ENCODE measurements around the gene SLC4A1.

The SLC4A1 gene

GRCh38 chr17:44267818-44268490 lies at the start of gene SLC4A1:
Gene SLC4A1 (minus strand): TSS chr17:44268135. CDS start chr17:44262866, 5,269 bp downstream.
- DNase-seq = no peak

- no peak for DNase-seq
These were observed 49.6 kb upstream of the SLC4A1 start for GRCh38 chr17:44317545-44317944.

- DNase-seq = no peak
These were observed 48.1 kb upstream of the SLC4A1 start for GRCh38 chr17:44315760-44316731.

- DNase-seq = no peak
These were observed 47.1 kb upstream of the SLC4A1 start for GRCh38 chr17:44314869-44315661.

- no peak for DNase-seq
These were observed 46.6 kb upstream of the SLC4A1 start for GRCh38 chr17:44314524-44314868.

- DNase-seq = no peak
These were observed 46.1 kb upstream of the SLC4A1 start for GRCh38 chr17:44314031-44314430.

GRCh38 chr17:44312396-44313104 lies 44.6 kb upstream of the SLC4A1 start:
- no peak for DNase-seq

- no peak for DNase-seq
These were observed 43.7 kb upstream of the SLC4A1 start for GRCh38 chr17:44311562-44312181.

- no peak for DNase-seq
These were observed 42.9 kb upstream of the SLC4A1 start for GRCh38 chr17:44310609-44311376.

- DNase-seq = no peak
These were observed 42.3 kb upstream of the SLC4A1 start for GRCh38 chr17:44310188-44310587.

GRCh38 chr17:44309472-44309871 lies 41.5 kb upstream of the SLC4A1 start:
- DNase-seq = no peak

- DNase-seq = no peak
These were observed 40.9 kb upstream of the SLC4A1 start for GRCh38 chr17:44308865-44309264.

GRCh38 chr17:44308320-44308818 lies 40.4 kb upstream of the SLC4A1 start, which contains the start of gene RUNDC3A:
Gene RUNDC3A (plus strand): TSS chr17:44308601. CDS start chr17:44308833, 232 bp downstream.
- peak; percentile 74 for DNase-seq

- DNase-seq = no peak
These were observed 39.7 kb upstream of the SLC4A1 start for GRCh38 chr17:44307387-44308186.

- DNase-seq = no peak
These were observed 36.7 kb upstream of the SLC4A1 start for GRCh38 chr17:44304651-44305050.

GRCh38 chr17:44297975-44298374 lies 30.0 kb upstream of the SLC4A1 start:
- no peak for DNase-seq

- DNase-seq = no peak
These were observed 25.7 kb upstream of the SLC4A1 start for GRCh38 chr17:44293509-44294226.

GRCh38 chr17:44287651-44288050 lies 19.7 kb upstream of the SLC4A1 start:
- no peak for DNase-seq

- DNase-seq = no peak
These were observed 16.1 kb upstream of the SLC4A1 start for GRCh38 chr17:44284024-44284400.
